GM12878 (cell line): ENCODE data around the gene TRPV3. TPM values are rescaled to one million over a fixed set of nuclear protein-coding genes. Genes with fewer than 3 reads are reported as not detected.

Experiments used
- ATAC-seq: fragments of 200-7000 bp; cut with Tn5 transposase; 3 replicates; pipeline ENCODE4 v1.9.1; 2020; ENCODE audit warnings: mild to moderate bottlenecking, moderate library complexity
- BruUV-seq: library from RNA; stranded (reverse); fragments of 400-500 nt; replicated peaks from 2 replicates; lab custom pipeline; 2021; lab: Mats Ljungman, UMichigan
- CTCF ChIA-PET: fragments of 300-600 bp; sonication (Branson Sonifier 250); formaldehyde crosslinking; extraction: SDS; loops from one replicate; lab custom pipeline; 2021; ENCODE audit warnings: inconsistent platforms; lab: Yijun Ruan, JAX
- POLR2A ChIA-PET: fragments of 350-600 bp; formaldehyde crosslinking; extraction: SDS; loops from one replicate; lab custom pipeline; 2021; ENCODE audit warnings: inconsistent platforms; lab: Charles Lee
- RAD21 ChIA-PET: fragments of 300-600 bp; sonication (Branson Sonifier 250); formaldehyde crosslinking; loops from one replicate; lab custom pipeline; 2023; ENCODE audit warnings: antibody characterized with exemption; ENCODE audit not compliant: unreplicated experiment; lab: Charles Lee
- SMC1A ChIA-PET: fragments of 300-600 bp; sonication (Branson Sonifier 250); formaldehyde crosslinking; loops from one replicate; lab custom pipeline; 2023; ENCODE audit not compliant: unreplicated experiment, uncharacterized antibody; lab: Charles Lee
- DNase-seq: peaks from one replicate; pipeline ENCODE4 v3.0.0-alpha.2; 2011; ENCODE audit warnings: low read depth, low spot score
- FAIRE-seq: peaks from 3 replicates; lab custom pipeline; 2011; peaks lifted over from hg19 to GRCh38; lab: Jason Lieb, UNC
- H2AFZ ChIP-seq: 2 replicates; pipeline ENCODE4 v1.6.0; 2011; ENCODE audit warnings: low read depth, low read length, control low read depth; ENCODE audit not compliant: control insufficient read depth
- H3K27ac ChIP-seq: 2 replicates; pipeline ENCODE4 v1.5.1; 2011; ENCODE audit warnings: control low read depth; ENCODE audit not compliant: control insufficient read depth, insufficient read depth
- H3K27me3 ChIP-seq, 2 experiments: replicated peaks in 1 of 2; 2 replicates each; pipeline versions ENCODE4 v1.6.0 to v1.6.1; 2011; ENCODE audit warnings: low read length in 1 of 2; ENCODE audit not compliant: control insufficient read depth in 2 of 2, insufficient read depth in 2 of 2
- H3K36me3 ChIP-seq, 2 experiments: 2 replicates each; pipeline ENCODE4 v1.5.1; 2011; ENCODE audit warnings: low read length in 1 of 2; ENCODE audit not compliant: control insufficient read depth in 2 of 2, insufficient read depth in 2 of 2
- H3K4me1 ChIP-seq: 2 replicates; pipeline ENCODE4 v1.6.1; 2011; ENCODE audit warnings: mild to moderate bottlenecking, low read length, moderate library complexity, mixed read lengths; ENCODE audit not compliant: control insufficient read depth, insufficient read depth
- H3K4me2 ChIP-seq: 2 replicates; pipeline ENCODE4 v1.6.0; 2011; ENCODE audit warnings: control low read depth; ENCODE audit not compliant: control insufficient read depth, insufficient read depth
- H3K4me3 ChIP-seq: fragments of 200-600 bp; sonication (generic); 2 replicates; pipeline ENCODE4 v1.5.1; 2016
- H3K79me2 ChIP-seq: 2 replicates; pipeline ENCODE4 v1.6.0; 2011; ENCODE audit warnings: low read length; ENCODE audit not compliant: control insufficient read depth, insufficient read depth
- H3K9ac ChIP-seq: 2 replicates; pipeline ENCODE4 v1.8.0; 2011; ENCODE audit warnings: low read length, control low read depth, mixed read lengths; ENCODE audit not compliant: control insufficient read depth, insufficient read depth
- H3K9me3 ChIP-seq: replicated peaks from 3 replicates; pipeline ENCODE4 v1.5.1; 2011; ENCODE audit warnings: mild to moderate bottlenecking, low read length; ENCODE audit not compliant: control insufficient read depth, insufficient read depth
- H4K20me1 ChIP-seq: 2 replicates; pipeline ENCODE4 v1.6.0; 2011; ENCODE audit not compliant: control insufficient read depth, insufficient read depth
- CBX5 ChIP-seq: sonication (generic); IDR thresholded peaks from 2 replicates; pipeline ENCODE4 v1.6.1; 2016; ENCODE audit warnings: low read depth, moderate library complexity, mild to moderate bottlenecking, inconsistent platforms
- CHD4 ChIP-seq: fragments of 200-600 bp; sonication (generic); IDR thresholded peaks from 2 replicates; pipeline ENCODE4 v1.6.1; 2016; ENCODE audit warnings: mild to moderate bottlenecking
- GABPA ChIP-seq: IDR thresholded peaks from 2 replicates; pipeline ENCODE4 v1.6.1; 2014; ENCODE audit warnings: antibody characterized with exemption, low read depth, mild to moderate bottlenecking, inconsistent platforms
- HDGF ChIP-seq: fragments of 450-650 bp; IDR thresholded peaks from 2 replicates; pipeline ENCODE4 v1.6.1; 2016; ENCODE audit warnings: antibody characterized with exemption
- IKZF1 ChIP-seq: fragments of 450-650 bp; conservative IDR thresholded peaks from 2 replicates; pipeline ENCODE4 v1.6.1; 2017; ENCODE audit warnings: antibody characterized with exemption, mild to moderate bottlenecking
- MTA3 ChIP-seq: IDR thresholded peaks from 2 replicates; pipeline ENCODE4 v1.6.1; 2012; ENCODE audit warnings: low read length, inconsistent platforms, borderline replicate concordance
- RAD21 ChIP-seq: IDR thresholded peaks from 2 replicates; pipeline ENCODE4 v1.6.1; 2011; ENCODE audit warnings: mild to moderate bottlenecking, low read depth, low read length, moderate library complexity; ENCODE audit not compliant: insufficient read depth
- RUNX3 ChIP-seq: IDR thresholded peaks from 2 replicates; pipeline ENCODE4 v1.6.1; 2012; ENCODE audit warnings: low read length, inconsistent platforms
- WGBS: methylation state at CpG from one replicate; pipeline ENCODE4 v1.1.6; 2016; ENCODE audit warnings: low lambda C conversion rate; ENCODE audit not compliant: insufficient replicate concordance, insufficient coverage; ENCODE audit errors: missing lambda C conversion rate; 5-methylcytosine and 5-hydroxymethylcytosine counted together
- in situ Hi-C: fragments of 300-500 bp; cut with MboI; formaldehyde crosslinking; loops from 9 replicates; pipeline ENCODE4 v1.14.3; 2018; ENCODE audit warnings: mixed read lengths
- intact Hi-C: fragments of 100-400 bp; cut with micrococcal nuclease; formaldehyde crosslinking; loops from one replicate; pipeline ENCODE4 v1.14.2; 2022; ENCODE audit not compliant: unreplicated experiment
- polyA plus RNA-seq, 11 experiments: library from polyadenylated mRNA; depleted of rRNA in 4 of 11; unstranded in 6 of 11; stranded (reverse) in 5 of 11; fragments of >200 nt; fragmentation: Nextera tagmentation in 4 of 11; fragmentation: Illumina TruSeq in 1 of 11; extraction: Ambion mirVana in 4 of 11; extraction: Trizol in 1 of 11; gene quantifications; 1 replicate in 1 of 11; 2 replicates in 10 of 11; pipeline versions ENCODE4 v1.2.1 to v1.2.3, GENCODE V29; 2011 to 2016; ENCODE audit warnings: inconsistent platforms in 2 of 11, missing spikeins in 2 of 11, low read depth in 1 of 11
- total RNA-seq, 4 experiments: library from RNA; depleted of rRNA in 3 of 4; stranded (reverse); fragments of >200 nt in 3 of 4; fragmentation: Illumina TruSeq in 1 of 4; extraction: Trizol in 1 of 4; gene quantifications; 2 replicates each; pipeline versions ENCODE4 v1.2.1 to v1.2.3, GENCODE V29; 2013 to 2021
- TF ChIP-seq, protein P1 (sequence below), 3 experiments: IDR thresholded peaks in 2 of 3; conservative IDR thresholded peaks in 1 of 3; 2 replicates each; pipeline ENCODE4 v1.5.1; 2011; ENCODE audit warnings: low read depth in 3 of 3, low read length in 3 of 3, mild to moderate bottlenecking in 3 of 3, control low read depth in 2 of 3, moderate library complexity in 2 of 3, inconsistent platforms in 1 of 3, mixed read lengths in 1 of 3; ENCODE audit not compliant: control insufficient read depth in 2 of 3, insufficient read depth in 1 of 3; ENCODE audit errors: extremely low read depth in 1 of 3
- TF ChIP-seq, protein P2 (sequence below): fragments of 450-650 bp; IDR thresholded peaks from 2 replicates; pipeline ENCODE4 v1.6.1; 2016; ENCODE audit warnings: mild to moderate bottlenecking
- TF ChIP-seq, protein P3 (sequence below): fragments of 450-650 bp; IDR thresholded peaks from 2 replicates; pipeline ENCODE4 v1.6.1; 2017; ENCODE audit warnings: mild to moderate bottlenecking

TRPV3 gene
- total and polyA plus RNA-seq, 10 of the 15 experiments (the other 5 are each of a cell fraction or from before 2014, with no cell fraction given) = 0.52 to 12.0 (median 2.7) TPM

DNA sequence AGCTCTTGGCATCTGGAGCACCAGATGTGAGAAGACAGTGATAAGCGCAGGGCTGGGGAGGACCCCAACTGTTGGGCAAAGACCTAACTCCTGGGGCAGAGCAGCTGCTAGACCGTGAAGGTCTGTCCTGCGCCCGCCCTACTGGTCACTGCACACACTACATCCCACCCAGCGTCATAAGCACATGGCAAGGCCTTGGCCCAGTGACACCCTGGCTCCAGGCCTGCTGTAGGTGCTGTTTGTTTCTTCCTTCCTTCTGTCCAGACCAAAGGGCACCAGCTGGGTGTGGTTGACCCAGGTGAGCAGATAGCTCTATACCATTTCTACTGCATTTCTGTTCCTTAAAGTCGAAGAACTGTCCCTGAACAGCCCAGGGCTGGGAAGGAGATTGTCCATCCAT is 6.4 kb downstream of the TRPV3 start:
- H3K79me2 ChIP-seq = no peaks in the 10 kb centered on the region
- ATAC-seq = peak; percentile 51
- in situ Hi-C loops (no loop called here), intact Hi-C loops (loop anchor here (10.0 kb wide), 1 partner anchor 114 kb away; the partner anchor contains the start of genes EMC6 and TAX1BP3)
- no peak overlapping the region for H2AFZ ChIP-seq
- POLR2A ChIA-PET = no interaction called here
- H3K36me3 ChIP-seq = no peaks in the 10 kb centered on the region
- TF ChIP-seq, protein P1, sequence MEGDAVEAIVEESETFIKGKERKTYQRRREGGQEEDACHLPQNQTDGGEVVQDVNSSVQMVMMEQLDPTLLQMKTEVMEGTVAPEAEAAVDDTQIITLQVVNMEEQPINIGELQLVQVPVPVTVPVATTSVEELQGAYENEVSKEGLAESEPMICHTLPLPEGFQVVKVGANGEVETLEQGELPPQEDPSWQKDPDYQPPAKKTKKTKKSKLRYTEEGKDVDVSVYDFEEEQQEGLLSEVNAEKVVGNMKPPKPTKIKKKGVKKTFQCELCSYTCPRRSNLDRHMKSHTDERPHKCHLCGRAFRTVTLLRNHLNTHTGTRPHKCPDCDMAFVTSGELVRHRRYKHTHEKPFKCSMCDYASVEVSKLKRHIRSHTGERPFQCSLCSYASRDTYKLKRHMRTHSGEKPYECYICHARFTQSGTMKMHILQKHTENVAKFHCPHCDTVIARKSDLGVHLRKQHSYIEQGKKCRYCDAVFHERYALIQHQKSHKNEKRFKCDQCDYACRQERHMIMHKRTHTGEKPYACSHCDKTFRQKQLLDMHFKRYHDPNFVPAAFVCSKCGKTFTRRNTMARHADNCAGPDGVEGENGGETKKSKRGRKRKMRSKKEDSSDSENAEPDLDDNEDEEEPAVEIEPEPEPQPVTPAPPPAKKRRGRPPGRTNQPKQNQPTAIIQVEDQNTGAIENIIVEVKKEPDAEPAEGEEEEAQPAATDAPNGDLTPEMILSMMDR (IDR thresholded peaks at IDR 0.05 in 2 of 3, conservative IDR thresholded peaks at IDR 0.05 in 1 of 3; ENCODE audit: control insufficient read depth in 2 of 3, extremely low read depth in 1 of 3, insufficient read depth in 1 of 3, low read depth in 3 of 3, low read length in 3 of 3) = 0 out of 6 replicates have a peak, but pooled peaks of 1 of the 3 experiments have one; percentile 7
- no peak for TF ChIP-seq RUNX3
- SMC1A ChIA-PET = no interaction called here
- no TSS peak for BruUV-seq
- WGBS = 88% methylated on average over 6 of the region's 6 CpGs
- no peaks in the 10 kb centered on the region for H3K9me3 ChIP-seq
- H4K20me1 ChIP-seq = no peaks in the 10 kb centered on the region
- H3K27me3 ChIP-seq = no peaks in the 10 kb centered on the region
- no peak overlapping the region for H3K4me3 ChIP-seq
- no peak overlapping the region for H3K4me2 ChIP-seq
- CTCF ChIA-PET = no interaction called here
- RAD21 ChIA-PET = no interaction called here
- DNase-seq = no peak
- no peak overlapping the region for H3K9ac ChIP-seq
- no peak overlapping the region for H3K27ac ChIP-seq
- H3K4me1 ChIP-seq = no peaks in the 10 kb centered on the region; the same call in 1 of the 2 replicates
- FAIRE-seq = no peak

DNA sequence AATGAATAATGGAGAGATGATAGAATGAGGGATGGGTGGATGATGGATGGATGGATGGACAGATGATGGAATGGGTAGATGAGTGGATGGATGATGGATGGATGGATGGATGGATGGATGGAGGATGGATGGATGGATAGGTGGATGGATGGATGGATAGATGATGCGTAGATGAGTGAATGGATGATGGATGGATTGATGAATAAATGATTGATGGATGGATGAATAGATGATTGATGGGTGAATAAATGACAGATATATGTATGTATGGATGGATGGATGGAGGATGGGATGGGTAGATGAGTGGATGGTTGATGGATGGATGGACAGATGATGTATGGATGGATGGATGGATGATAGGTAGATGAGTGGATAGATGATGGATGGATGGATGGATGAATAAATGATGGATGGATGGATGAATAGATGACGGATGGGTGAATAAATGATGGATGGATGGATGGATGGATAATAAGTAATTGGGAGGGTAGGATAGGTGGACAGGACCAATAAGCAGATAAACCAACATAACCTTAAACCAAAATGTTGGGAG is 7.9 kb downstream of the TRPV3 start:
- intact Hi-C loops (loop anchor here (10.0 kb wide), 1 partner anchor 115 kb away; the partner anchor contains the start of genes EMC6 and TAX1BP3), in situ Hi-C loops (no loop called here)
- no peaks in the 10 kb centered on the region for H3K79me2 ChIP-seq
- ChIA-PET POLR2A (no interaction called here), CTCF (no interaction called here), RAD21 (no interaction called here), SMC1A (no interaction called here)
- no peak overlapping the region for H3K4me2 ChIP-seq
- WGBS = 95% methylated on average over 2 of the region's 2 CpGs
- no peak for FAIRE-seq
- H3K4me3 ChIP-seq = no peak overlapping the region
- H2AFZ ChIP-seq = no peak overlapping the region
- H3K9ac ChIP-seq = no peak overlapping the region
- H3K27ac ChIP-seq = no peak overlapping the region
- no peak for ATAC-seq
- no peaks in the 10 kb centered on the region for H3K9me3 ChIP-seq
- no peaks in the 10 kb centered on the region for H4K20me1 ChIP-seq
- no peaks in the 10 kb centered on the region for H3K4me1 ChIP-seq
- BruUV-seq = no TSS peak
- H3K36me3 ChIP-seq = no peaks in the 10 kb centered on the region; a peak in 2 of 4 replicates
- DNase-seq = no peak
- no peaks in the 10 kb centered on the region for H3K27me3 ChIP-seq
- TF ChIP-seq MTA3 (no peak), RAD21 (no peak), HDGF (peak; percentile 71; the same call in 1 of the 2 replicates), CBX5 (no peak), GABPA (no peak), CHD4 (no peak), IKZF1 (no peak)
- TF ChIP-seq, protein P2, sequence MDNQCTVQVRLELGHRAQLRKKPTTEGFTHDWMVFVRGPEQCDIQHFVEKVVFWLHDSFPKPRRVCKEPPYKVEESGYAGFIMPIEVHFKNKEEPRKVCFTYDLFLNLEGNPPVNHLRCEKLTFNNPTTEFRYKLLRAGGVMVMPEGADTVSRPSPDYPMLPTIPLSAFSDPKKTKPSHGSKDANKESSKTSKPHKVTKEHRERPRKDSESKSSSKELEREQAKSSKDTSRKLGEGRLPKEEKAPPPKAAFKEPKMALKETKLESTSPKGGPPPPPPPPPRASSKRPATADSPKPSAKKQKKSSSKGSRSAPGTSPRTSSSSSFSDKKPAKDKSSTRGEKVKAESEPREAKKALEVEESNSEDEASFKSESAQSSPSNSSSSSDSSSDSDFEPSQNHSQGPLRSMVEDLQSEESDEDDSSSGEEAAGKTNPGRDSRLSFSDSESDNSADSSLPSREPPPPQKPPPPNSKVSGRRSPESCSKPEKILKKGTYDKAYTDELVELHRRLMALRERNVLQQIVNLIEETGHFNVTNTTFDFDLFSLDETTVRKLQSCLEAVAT = no peak
- TF ChIP-seq, protein P3, sequence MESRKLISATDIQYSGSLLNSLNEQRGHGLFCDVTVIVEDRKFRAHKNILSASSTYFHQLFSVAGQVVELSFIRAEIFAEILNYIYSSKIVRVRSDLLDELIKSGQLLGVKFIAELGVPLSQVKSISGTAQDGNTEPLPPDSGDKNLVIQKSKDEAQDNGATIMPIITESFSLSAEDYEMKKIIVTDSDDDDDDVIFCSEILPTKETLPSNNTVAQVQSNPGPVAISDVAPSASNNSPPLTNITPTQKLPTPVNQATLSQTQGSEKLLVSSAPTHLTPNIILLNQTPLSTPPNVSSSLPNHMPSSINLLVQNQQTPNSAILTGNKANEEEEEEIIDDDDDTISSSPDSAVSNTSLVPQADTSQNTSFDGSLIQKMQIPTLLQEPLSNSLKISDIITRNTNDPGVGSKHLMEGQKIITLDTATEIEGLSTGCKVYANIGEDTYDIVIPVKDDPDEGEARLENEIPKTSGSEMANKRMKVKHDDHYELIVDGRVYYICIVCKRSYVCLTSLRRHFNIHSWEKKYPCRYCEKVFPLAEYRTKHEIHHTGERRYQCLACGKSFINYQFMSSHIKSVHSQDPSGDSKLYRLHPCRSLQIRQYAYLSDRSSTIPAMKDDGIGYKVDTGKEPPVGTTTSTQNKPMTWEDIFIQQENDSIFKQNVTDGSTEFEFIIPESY = no peak
